ENCODE results near the gene ZNF219.

- TF ChIP-seq ZMYM3 (CRISPR knock-in tag; IDR thresholded peaks at IDR 0.05) = no peak
- no peak for TF ChIP-seq HCFC1 (IDR thresholded peaks at IDR 0.05; ENCODE audit: low read depth, low read length)
- TF ChIP-seq, protein P1, sequence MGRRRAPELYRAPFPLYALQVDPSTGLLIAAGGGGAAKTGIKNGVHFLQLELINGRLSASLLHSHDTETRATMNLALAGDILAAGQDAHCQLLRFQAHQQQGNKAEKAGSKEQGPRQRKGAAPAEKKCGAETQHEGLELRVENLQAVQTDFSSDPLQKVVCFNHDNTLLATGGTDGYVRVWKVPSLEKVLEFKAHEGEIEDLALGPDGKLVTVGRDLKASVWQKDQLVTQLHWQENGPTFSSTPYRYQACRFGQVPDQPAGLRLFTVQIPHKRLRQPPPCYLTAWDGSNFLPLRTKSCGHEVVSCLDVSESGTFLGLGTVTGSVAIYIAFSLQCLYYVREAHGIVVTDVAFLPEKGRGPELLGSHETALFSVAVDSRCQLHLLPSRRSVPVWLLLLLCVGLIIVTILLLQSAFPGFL (CRISPR knock-in tag; IDR thresholded peaks at IDR 0.05) = no peak
- TF ChIP-seq, protein P2, sequence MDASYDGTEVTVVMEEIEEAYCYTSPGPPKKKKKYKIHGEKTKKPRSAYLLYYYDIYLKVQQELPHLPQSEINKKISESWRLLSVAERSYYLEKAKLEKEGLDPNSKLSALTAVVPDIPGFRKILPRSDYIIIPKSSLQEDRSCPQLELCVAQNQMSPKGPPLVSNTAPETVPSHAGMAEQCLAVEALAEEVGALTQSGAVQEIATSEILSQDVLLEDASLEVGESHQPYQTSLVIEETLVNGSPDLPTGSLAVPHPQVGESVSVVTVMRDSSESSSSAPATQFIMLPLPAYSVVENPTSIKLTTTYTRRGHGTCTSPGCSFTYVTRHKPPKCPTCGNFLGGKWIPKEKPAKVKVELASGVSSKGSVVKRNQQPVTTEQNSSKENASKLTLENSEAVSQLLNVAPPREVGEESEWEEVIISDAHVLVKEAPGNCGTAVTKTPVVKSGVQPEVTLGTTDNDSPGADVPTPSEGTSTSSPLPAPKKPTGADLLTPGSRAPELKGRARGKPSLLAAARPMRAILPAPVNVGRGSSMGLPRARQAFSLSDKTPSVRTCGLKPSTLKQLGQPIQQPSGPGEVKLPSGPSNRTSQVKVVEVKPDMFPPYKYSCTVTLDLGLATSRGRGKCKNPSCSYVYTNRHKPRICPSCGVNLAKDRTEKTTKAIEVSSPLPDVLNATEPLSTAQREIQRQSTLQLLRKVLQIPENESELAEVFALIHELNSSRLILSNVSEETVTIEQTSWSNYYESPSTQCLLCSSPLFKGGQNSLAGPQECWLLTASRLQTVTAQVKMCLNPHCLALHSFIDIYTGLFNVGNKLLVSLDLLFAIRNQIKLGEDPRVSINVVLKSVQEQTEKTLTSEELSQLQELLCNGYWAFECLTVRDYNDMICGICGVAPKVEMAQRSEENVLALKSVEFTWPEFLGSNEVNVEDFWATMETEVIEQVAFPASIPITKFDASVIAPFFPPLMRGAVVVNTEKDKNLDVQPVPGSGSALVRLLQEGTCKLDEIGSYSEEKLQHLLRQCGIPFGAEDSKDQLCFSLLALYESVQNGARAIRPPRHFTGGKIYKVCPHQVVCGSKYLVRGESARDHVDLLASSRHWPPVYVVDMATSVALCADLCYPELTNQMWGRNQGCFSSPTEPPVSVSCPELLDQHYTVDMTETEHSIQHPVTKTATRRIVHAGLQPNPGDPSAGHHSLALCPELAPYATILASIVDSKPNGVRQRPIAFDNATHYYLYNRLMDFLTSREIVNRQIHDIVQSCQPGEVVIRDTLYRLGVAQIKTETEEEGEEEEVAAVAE (CRISPR knock-in tag; IDR thresholded peaks at IDR 0.05; ENCODE audit: borderline replicate concordance) = no peak
- TF ChIP-seq, protein P3, sequence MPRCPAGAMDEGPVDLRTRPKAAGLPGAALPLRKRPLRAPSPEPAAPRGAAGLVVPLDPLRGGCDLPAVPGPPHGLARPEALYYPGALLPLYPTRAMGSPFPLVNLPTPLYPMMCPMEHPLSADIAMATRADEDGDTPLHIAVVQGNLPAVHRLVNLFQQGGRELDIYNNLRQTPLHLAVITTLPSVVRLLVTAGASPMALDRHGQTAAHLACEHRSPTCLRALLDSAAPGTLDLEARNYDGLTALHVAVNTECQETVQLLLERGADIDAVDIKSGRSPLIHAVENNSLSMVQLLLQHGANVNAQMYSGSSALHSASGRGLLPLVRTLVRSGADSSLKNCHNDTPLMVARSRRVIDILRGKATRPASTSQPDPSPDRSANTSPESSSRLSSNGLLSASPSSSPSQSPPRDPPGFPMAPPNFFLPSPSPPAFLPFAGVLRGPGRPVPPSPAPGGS (CRISPR knock-in tag; IDR thresholded peaks at IDR 0.05) = no peak
- TF ChIP-seq REST (IDR thresholded peaks at IDR 0.05; ENCODE audit: borderline replicate concordance in 1 of 2, low read depth in 1 of 2, low read length in 2 of 2) = no peak
- no peak for TF ChIP-seq ZBTB40 (IDR thresholded peaks at IDR 0.05)
- TF ChIP-seq ZBTB40 (CRISPR knock-in tag; IDR thresholded peaks at IDR 0.05) = no peak
- TF ChIP-seq, protein P4, sequence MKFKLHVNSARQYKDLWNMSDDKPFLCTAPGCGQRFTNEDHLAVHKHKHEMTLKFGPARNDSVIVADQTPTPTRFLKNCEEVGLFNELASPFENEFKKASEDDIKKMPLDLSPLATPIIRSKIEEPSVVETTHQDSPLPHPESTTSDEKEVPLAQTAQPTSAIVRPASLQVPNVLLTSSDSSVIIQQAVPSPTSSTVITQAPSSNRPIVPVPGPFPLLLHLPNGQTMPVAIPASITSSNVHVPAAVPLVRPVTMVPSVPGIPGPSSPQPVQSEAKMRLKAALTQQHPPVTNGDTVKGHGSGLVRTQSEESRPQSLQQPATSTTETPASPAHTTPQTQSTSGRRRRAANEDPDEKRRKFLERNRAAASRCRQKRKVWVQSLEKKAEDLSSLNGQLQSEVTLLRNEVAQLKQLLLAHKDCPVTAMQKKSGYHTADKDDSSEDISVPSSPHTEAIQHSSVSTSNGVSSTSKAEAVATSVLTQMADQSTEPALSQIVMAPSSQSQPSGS (CRISPR knock-in tag; IDR thresholded peaks at IDR 0.05) = no peak
- no peak for TF ChIP-seq NCOA1 (CRISPR knock-in tag; IDR thresholded peaks at IDR 0.05)
- TF ChIP-seq EZH2 (conservative IDR thresholded peaks at IDR 0.05; ENCODE audit: low read depth, low read length) = no peak
- TF ChIP-seq HNRNPK (IDR thresholded peaks at IDR 0.05; ENCODE audit: low read depth, low read length, poor library complexity, severe bottlenecking) = no peak
Measured at GRCh38 chr14:21041676-21042433, 56.6 kb downstream of the ZNF219 start, which contains the start of gene RNASE7.

All from HepG2 (cell line).